Measurements from ENCODE around the gene PCDHGA3. TPM values are rescaled to one million over a fixed set of nuclear protein-coding genes. Genes with fewer than 3 reads are reported as not detected.
A peak's percentile ranks its signal among the peaks of the same experiment; 100 is the strongest.
"Not testable (repeated sequence)": the region's sequence is repeated elsewhere in the genome, so short reads cannot be mapped to it uniquely, and the experiment has no call there.

PCDHGA3 gene
- total RNA-seq, 2 experiments from 2014 or later: 0.25 to 0.36 TPM

DNA sequence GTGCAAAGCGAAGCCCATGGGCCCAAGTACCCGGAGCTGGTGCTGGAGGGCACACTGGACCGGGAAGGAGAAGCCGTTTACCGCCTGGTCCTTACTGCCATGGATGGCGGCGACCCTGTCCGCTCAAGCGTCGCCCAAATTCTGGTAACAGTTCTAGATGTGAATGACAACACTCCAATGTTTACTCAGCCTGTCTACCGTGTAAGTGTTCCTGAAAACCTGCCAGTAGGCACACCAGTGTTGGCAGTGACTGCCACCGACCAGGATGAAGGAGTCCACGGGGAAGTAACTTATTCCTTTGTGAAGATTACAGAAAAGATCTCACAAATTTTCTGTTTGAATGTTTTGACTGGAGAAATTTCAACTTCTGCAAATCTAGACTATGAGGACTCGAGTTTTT is 31.0 kb downstream of the PCDHGA3 start:
- BruUV-seq (replicated peaks): no TSS peak
- Histone ChIP-seq H3K79me2 (ENCODE audit: insufficient read depth, low read depth, low read length) (no peaks in the 10 kb centered on the region), H4K20me1 (ENCODE audit: insufficient read depth, low read length) (no peaks in the 10 kb centered on the region), H3K9me2 (ENCODE audit: insufficient read depth, low read length) (no peaks in the 10 kb centered on the region), H3K4me1 (ENCODE audit: insufficient read depth, low read length, poor library complexity, severe bottlenecking) (peaks cover 7% of the 10 kb centered on the region), H3K4me3 (ENCODE audit: low read depth, low read length, poor library complexity, severe bottlenecking) (no peak overlapping the region), H3K9me3 (ENCODE audit: low read length) (no peaks in the 10 kb centered on the region), H3K27ac (ENCODE audit: low read depth, low read length, poor library complexity, severe bottlenecking) (no peak overlapping the region), H2AFZ (ENCODE audit: low read length) (no peak overlapping the region), H3K36me3 (ENCODE audit: insufficient read depth, low read length) (peaks cover 11% of the 10 kb centered on the region; the same call in 1 of the 2 replicates), H3K4me2 (ENCODE audit: low read length) (no peak overlapping the region)
- TF ChIP-seq CTCF (conservative IDR thresholded peaks at IDR 0.05; ENCODE audit: low read length): no peak
- TF ChIP-seq EZH2phosphoT487 (IDR thresholded peaks at IDR 0.05; ENCODE audit: borderline replicate concordance, low read depth, low read length): no peak
- ChIA-PET CTCF (ENCODE audit: unreplicated experiment) (no interaction called here), POLR2A (interaction anchor here (0.6 kb wide), 1 partner anchor 322 kb away, joined by 3 read pairs; no protein-coding TSS in a partner anchor)
- DNase-seq (ENCODE audit: low spot score): no peak
- intact Hi-C loops (cut with micrococcal nuclease; ENCODE audit: unreplicated experiment): loop anchor here (5.0 kb wide), 1 partner anchor 183 kb away; no protein-coding TSS in a partner anchor

DNA sequence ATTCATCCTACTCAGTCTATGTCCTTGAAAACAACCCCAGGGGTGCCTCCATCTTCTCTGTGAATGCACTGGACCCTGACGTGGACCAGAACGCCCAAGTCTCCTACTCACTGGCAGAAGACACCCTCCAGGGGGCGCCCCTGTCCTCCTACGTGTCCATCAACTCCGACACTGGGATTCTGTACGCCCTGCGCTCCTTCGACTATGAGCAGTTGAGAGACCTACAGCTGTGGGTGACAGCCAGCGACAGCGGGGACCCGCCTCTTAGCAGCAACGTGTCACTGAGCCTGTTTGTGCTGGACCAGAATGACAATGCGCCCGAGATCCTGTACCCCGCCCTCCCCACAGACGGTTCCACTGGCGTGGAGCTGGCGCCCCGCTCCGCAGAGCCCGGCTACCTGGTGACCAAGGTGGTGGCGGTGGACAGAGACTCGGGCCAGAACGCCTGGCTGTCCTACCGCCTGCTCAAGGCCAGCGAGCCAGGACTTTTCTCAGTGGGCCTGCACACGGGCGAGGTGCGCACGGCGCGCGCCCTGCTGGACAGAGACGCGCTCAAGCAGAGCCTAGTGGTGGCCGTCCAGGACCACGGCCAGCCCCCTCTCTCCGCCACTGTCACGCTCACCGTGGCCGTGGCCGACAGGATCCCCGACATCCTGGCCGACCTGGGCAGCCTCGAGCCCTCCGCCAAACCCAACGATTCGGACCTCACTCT is 32.0 kb downstream of the PCDHGA3 start:
- H3K79me2 ChIP-seq (ENCODE audit: insufficient read depth, low read depth, low read length); BruUV-seq (replicated peaks); DNase-seq (ENCODE audit: low spot score); H4K20me1 ChIP-seq (ENCODE audit: insufficient read depth, low read length); H3K27ac ChIP-seq (ENCODE audit: low read depth, low read length, poor library complexity, severe bottlenecking); intact Hi-C loops (cut with micrococcal nuclease; ENCODE audit: unreplicated experiment); H3K4me2 ChIP-seq (ENCODE audit: low read length); H3K4me3 ChIP-seq (ENCODE audit: low read depth, low read length, poor library complexity, severe bottlenecking); CTCF ChIA-PET (ENCODE audit: unreplicated experiment); H2AFZ ChIP-seq (ENCODE audit: low read length); H3K9me2 ChIP-seq (ENCODE audit: insufficient read depth, low read length); H3K4me1 ChIP-seq (ENCODE audit: insufficient read depth, low read length, poor library complexity, severe bottlenecking); H3K9me3 ChIP-seq (ENCODE audit: low read length): not testable (repeated sequence)
- H3K36me3 ChIP-seq (ENCODE audit: insufficient read depth, low read length): peaks cover 11% of the 10 kb centered on the region; the same call in 1 of the 2 replicates
- peak; percentile 49 for TF ChIP-seq CTCF (conservative IDR thresholded peaks at IDR 0.05; ENCODE audit: low read length)
- POLR2A ChIA-PET: interaction anchor here (0.6 kb wide), 1 partner anchor 321 kb away, joined by 3 read pairs; no protein-coding TSS in a partner anchor
